ENCODE measurements around the gene CNTNAP2. TPM values are rescaled to one million over a fixed set of nuclear protein-coding genes. Genes with fewer than 3 reads are reported as not detected.

The CNTNAP2 gene
- total RNA-seq, 4 donors from 2014 or later, result 0.25 to 0.89 (median 0.30) TPM; not detected in 1

GRCh38 chr7:146528581-146528980 is 412.0 kb downstream of the CNTNAP2 start:
- WGBS, result 73% methylated on average over 2 of the region's 2 CpGs
- H3K36me3 ChIP-seq, result no peaks in the 10 kb centered on the region
- TF ChIP-seq POLR2A (IDR thresholded peaks at IDR 0.05) (no peak), CTCF (IDR thresholded peaks at IDR 0.05) (no peak), POLR2AphosphoS5 (IDR thresholded peaks at IDR 0.05) (no peak), EP300 (IDR thresholded peaks at IDR 0.05) (no peak)
- H3K4me3 ChIP-seq, result no peak overlapping the region
- no peaks in the 10 kb centered on the region for H3K27me3 ChIP-seq
- H3K4me1 ChIP-seq, result no peaks in the 10 kb centered on the region
- no peak overlapping the region for H3K27ac ChIP-seq
- H3K9me3 ChIP-seq, result no peaks in the 10 kb centered on the region
- no peak for DNase-seq (ENCODE audit: low spot score in 2 of 2)

- WGBS, result 38% methylated on average over 1 of the region's 1 CpG
- Histone ChIP-seq H3K4me3 (no peak overlapping the region), H3K4me1 (no peaks in the 10 kb centered on the region)
Observed at GRCh38 chr7:146539836-146540235, 423.2 kb downstream of the CNTNAP2 start.

DNA sequence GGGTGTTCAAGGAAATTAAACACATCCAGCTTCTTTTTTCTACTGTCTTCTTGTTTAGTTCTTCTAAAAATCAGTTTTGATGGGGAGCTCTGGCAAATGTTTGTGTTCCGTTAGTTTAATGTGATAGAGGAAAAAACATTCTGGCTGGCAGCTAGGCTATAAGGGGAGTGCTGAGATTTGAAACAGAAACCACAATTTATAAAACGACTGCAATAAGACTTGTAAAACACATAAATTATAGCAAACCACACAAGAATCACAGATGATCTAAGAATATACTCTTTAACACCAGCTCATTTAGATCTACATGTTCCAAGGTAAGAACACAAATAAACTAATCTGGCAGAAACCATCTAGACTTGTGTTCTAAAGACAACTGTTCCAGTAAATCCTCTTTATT is 425.5 kb downstream of the CNTNAP2 start:
- H3K4me3 ChIP-seq, result no peak overlapping the region
- H3K9me3 ChIP-seq, result no peaks in the 10 kb centered on the region
- H3K27me3 ChIP-seq, result no peaks in the 10 kb centered on the region
- no peaks in the 10 kb centered on the region for H3K36me3 ChIP-seq
- 26% methylated on average over 2 of the region's 2 CpGs for WGBS
- H3K4me1 ChIP-seq, result no peaks in the 10 kb centered on the region
- H3K27ac ChIP-seq, result no peak overlapping the region
- DNase-seq (ENCODE audit: low spot score in 2 of 2), result no peak
- no peak for TF ChIP-seq EP300 (IDR thresholded peaks at IDR 0.05)

More at GRCh38 chr7:146539836-146540235, 423.2 kb downstream of the CNTNAP2 start:
- Histone ChIP-seq H3K27ac (no peak overlapping the region), H3K36me3 (no peaks in the 10 kb centered on the region), H3K9me3 (no peaks in the 10 kb centered on the region), H3K27me3 (no peaks in the 10 kb centered on the region)
- TF ChIP-seq EP300 (IDR thresholded peaks at IDR 0.05) (no peak), CTCF (IDR thresholded peaks at IDR 0.05) (no peak), POLR2A (IDR thresholded peaks at IDR 0.05) (no peak), POLR2AphosphoS5 (IDR thresholded peaks at IDR 0.05) (no peak)
- DNase-seq (ENCODE audit: low spot score in 2 of 2), result no peak

DNA sequence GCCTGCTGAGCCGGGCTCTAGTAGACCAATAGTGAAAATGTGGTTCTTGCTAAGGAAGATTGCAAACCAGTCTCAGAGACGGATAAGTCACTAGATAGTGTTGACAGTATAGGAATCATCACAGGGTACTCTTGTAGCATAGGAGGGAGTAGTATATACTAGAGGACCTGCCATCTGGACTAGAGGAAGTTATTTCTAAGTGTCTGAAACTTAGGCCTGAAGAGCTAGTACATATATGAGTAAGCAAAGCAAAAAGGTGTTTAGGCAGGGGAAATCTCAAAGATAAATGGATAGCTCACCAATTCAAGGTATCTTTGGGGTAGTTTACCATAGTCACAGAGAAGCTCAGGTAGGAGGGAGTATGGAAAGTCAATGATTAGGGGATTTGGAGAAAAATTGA is 428.1 kb downstream of the CNTNAP2 start:
- TF ChIP-seq EP300 (IDR thresholded peaks at IDR 0.05) (no peak), POLR2A (IDR thresholded peaks at IDR 0.05) (no peak), CTCF (IDR thresholded peaks at IDR 0.05) (no peak), POLR2AphosphoS5 (IDR thresholded peaks at IDR 0.05) (no peak)
- H3K27me3 ChIP-seq, result no peaks in the 10 kb centered on the region
- H3K4me1 ChIP-seq, result no peaks in the 10 kb centered on the region
- no peak for DNase-seq (ENCODE audit: low spot score in 2 of 2)
- peaks cover 5% of the 10 kb centered on the region for H3K9me3 ChIP-seq
- WGBS, result 65% methylated on average over 2 of the region's 2 CpGs
- H3K36me3 ChIP-seq, result no peaks in the 10 kb centered on the region
- H3K4me3 ChIP-seq, result no peak overlapping the region
- H3K27ac ChIP-seq, result no peak overlapping the region

GRCh38 chr7:146548816-146549215 is 432.2 kb downstream of the CNTNAP2 start:
- WGBS, result 79% methylated on average over 1 of the region's 1 CpG
- DNase-seq (ENCODE audit: low spot score in 2 of 2), result no peak
- no peaks in the 10 kb centered on the region for H3K4me1 ChIP-seq
- no peaks in the 10 kb centered on the region for H3K36me3 ChIP-seq
- H3K9me3 ChIP-seq, result peaks cover 5% of the 10 kb centered on the region
- no peak overlapping the region for H3K27ac ChIP-seq
- no peaks in the 10 kb centered on the region for H3K27me3 ChIP-seq
- TF ChIP-seq EP300 (IDR thresholded peaks at IDR 0.05), result no peak
- TF ChIP-seq CTCF (IDR thresholded peaks at IDR 0.05), result no peak
- TF ChIP-seq POLR2A (IDR thresholded peaks at IDR 0.05), result no peak
- no peak for TF ChIP-seq POLR2AphosphoS5 (IDR thresholded peaks at IDR 0.05)
- no peak overlapping the region for H3K4me3 ChIP-seq

DNA sequence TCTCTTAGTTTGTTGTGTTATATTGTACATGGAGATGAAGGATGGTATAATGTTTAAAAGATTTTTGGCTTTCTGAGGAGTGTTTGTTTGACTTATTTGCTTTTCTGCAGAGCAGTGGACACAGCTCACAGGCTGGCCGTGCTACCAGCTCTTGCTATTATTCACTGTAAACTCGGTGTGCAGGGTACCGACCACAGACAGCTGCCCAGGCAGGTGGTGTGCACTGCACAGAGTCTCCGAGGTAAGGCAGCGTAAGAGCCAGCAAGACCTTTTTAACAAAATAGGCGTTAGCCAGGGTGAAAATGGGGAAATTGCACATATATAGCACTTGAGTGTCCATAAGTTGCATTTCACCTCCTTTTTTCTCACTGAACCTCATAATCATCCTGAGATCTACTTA is 438.0 kb downstream of the CNTNAP2 start:
- Histone ChIP-seq H3K4me1 (no peaks in the 10 kb centered on the region), H3K36me3 (no peaks in the 10 kb centered on the region), H3K4me3 (no peak overlapping the region), H3K27ac (no peak overlapping the region), H3K9me3 (no peaks in the 10 kb centered on the region), H3K27me3 (no peaks in the 10 kb centered on the region)
- 92% methylated on average over 6 of the region's 6 CpGs for WGBS
- no peak for DNase-seq (ENCODE audit: low spot score in 2 of 2)
- TF ChIP-seq POLR2A (IDR thresholded peaks at IDR 0.05), result no peak
- TF ChIP-seq POLR2AphosphoS5 (IDR thresholded peaks at IDR 0.05), result no peak
- no peak for TF ChIP-seq CTCF (IDR thresholded peaks at IDR 0.05)
- no peak for TF ChIP-seq EP300 (IDR thresholded peaks at IDR 0.05)

All from suprapubic skin (tissue), 4 donors.